NT2/D1 (cell line): ENCODE results near the gene HIPK2.

ENCODE experiments used
- DNase-seq: peaks from one replicate; pipeline ENCODE4 v3.0.0-alpha.2; 2011; ENCODE audit warnings: low read depth, low spot score
- H3K27me3 ChIP-seq: 2 replicates; pipeline ENCODE4 v1.6.0; 2011; ENCODE audit warnings: mild to moderate bottlenecking; ENCODE audit not compliant: insufficient read length, insufficient read depth
- H3K36me3 ChIP-seq: 2 replicates; pipeline ENCODE4 v1.6.1; 2011; ENCODE audit warnings: mild to moderate bottlenecking, low read length, mixed read lengths; ENCODE audit not compliant: insufficient read depth, insufficient read length
- H3K4me1 ChIP-seq: 2 replicates; pipeline ENCODE4 v1.5.1; 2011; ENCODE audit not compliant: insufficient read depth, insufficient read length
- H3K4me3 ChIP-seq: 2 replicates; pipeline ENCODE4 v1.5.1; 2011; ENCODE audit warnings: low read depth; ENCODE audit not compliant: insufficient read length
- H3K9ac ChIP-seq: 2 replicates; pipeline ENCODE4 v1.6.0; 2011; ENCODE audit warnings: low read depth; ENCODE audit not compliant: insufficient read length
- H3K9me3 ChIP-seq: 2 replicates; pipeline ENCODE4 v1.5.1; 2011; ENCODE audit warnings: mild to moderate bottlenecking, low read length; ENCODE audit not compliant: insufficient read depth
- SUZ12 ChIP-seq: IDR thresholded peaks from 2 replicates; pipeline ENCODE4 v1.6.1; 2011; ENCODE audit not compliant: insufficient read length, insufficient read depth; ENCODE audit errors: extremely low read depth
- YY1 ChIP-seq: IDR thresholded peaks from 2 replicates; pipeline ENCODE4 v1.6.1; 2011; ENCODE audit not compliant: insufficient read length, insufficient read depth
- ZNF274 ChIP-seq: IDR thresholded peaks from 2 replicates; pipeline ENCODE4 v1.6.1; 2011; ENCODE audit warnings: mild to moderate bottlenecking, low read depth, low read length

The HIPK2 gene

DNA sequence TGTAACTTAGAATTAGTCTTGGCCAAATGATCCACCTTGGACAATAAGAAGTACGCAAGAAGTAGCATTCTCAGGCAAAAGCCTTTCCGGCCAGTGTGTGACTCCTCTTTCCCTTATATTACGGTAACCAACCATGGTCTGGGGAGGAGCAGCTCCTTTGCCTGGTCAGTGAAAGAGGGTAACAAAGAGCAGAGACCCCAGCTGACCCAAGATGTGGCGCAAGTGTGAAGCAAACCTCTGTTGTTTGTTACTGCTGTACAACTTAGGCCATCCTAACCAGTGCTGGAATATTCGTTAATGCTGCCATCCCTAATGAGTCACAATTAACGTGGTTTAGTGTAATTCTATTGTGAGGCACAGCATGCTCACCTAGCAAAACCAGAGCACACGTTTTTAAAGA is 44.0 kb downstream of the HIPK2 start:
- no peak for DNase-seq
- Histone ChIP-seq H3K9me3 (no peaks in the 10 kb centered on the region), H3K9ac (no peak overlapping the region), H3K36me3 (no peaks in the 10 kb centered on the region), H3K27me3 (no peaks in the 10 kb centered on the region), H3K4me3 (no peak overlapping the region), H3K4me1 (no peaks in the 10 kb centered on the region)
- no peak for TF ChIP-seq ZNF274
- TF ChIP-seq YY1: no peak
- TF ChIP-seq SUZ12: no peak

DNA sequence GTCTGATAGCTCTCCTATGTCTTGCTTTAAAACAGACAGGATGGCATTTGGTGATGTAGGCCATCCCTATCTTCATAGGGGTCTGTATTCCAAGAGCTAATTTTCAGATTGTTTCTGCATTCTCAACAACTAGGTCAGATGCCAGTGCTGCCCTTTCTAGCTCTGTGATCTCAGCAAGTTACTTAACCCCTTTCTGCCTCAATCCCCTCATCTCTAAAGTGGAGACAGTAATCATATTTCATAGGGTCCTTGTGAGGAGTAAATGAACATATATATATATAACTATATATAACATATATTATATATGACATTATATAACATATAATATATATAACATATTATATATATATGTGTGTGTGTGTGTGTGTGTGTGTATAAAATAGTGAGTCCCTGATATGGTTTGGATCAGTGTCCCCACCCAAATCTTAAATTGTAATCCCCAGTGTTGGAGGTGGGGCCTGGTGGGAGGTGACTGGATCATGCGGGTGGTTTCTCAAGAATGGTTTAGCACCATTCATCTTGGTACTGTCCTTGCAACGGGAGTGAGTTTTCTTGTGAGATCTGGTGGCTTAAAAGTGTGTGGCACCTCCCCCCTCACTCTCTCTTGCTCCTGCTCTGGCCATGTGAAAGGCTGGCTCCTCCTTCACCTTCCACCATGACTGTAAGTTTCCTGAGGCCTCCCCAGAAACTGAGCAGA is 45.2 kb downstream of the HIPK2 start:
- Histone ChIP-seq H3K36me3 (no peaks in the 10 kb centered on the region), H3K4me1 (no peaks in the 10 kb centered on the region), H3K4me3 (no peak overlapping the region), H3K9me3 (no peaks in the 10 kb centered on the region), H3K9ac (no peak overlapping the region), H3K27me3 (no peaks in the 10 kb centered on the region)
- DNase-seq: no peak
- TF ChIP-seq SUZ12 (no peak), YY1 (no peak), ZNF274 (no peak)

DNA sequence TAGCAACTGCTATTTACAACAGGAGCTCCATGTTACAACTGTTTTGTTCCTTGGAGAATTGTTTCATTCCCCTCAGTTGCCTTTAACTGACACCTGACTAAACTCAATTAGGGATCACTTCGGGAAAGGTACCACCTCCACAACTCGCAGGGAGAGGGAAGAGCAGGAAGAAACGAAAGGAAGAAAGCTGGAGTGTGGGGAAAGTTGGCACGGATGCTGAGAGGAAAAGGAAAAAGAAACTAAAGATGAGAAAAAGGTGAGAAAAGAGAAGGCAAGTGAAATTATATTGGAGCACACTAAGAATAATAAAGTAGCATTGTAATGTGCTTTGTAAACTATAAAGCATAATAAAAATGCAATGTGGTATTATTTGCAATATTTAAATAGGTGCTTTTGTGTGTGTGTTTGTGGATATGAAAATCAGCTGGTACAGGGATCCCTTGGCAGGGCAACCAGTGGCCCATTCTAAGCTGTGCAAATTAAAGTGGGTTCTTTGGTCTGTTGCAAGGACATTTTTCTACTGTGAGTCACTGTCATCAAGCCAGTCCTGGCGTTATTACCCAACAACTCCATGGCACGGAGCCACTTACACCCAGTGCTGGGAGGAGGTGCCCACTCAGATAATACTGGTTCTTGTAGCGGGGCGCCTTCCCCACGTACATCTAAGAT is 45.9 kb downstream of the HIPK2 start:
- no peak overlapping the region for H3K9ac ChIP-seq
- H3K27me3 ChIP-seq: no peaks in the 10 kb centered on the region
- no peak overlapping the region for H3K4me3 ChIP-seq
- H3K36me3 ChIP-seq: no peaks in the 10 kb centered on the region
- DNase-seq: no peak
- H3K4me1 ChIP-seq: no peaks in the 10 kb centered on the region
- H3K9me3 ChIP-seq: no peaks in the 10 kb centered on the region
- no peak for TF ChIP-seq ZNF274
- TF ChIP-seq YY1: no peak
- TF ChIP-seq SUZ12: no peak

DNA sequence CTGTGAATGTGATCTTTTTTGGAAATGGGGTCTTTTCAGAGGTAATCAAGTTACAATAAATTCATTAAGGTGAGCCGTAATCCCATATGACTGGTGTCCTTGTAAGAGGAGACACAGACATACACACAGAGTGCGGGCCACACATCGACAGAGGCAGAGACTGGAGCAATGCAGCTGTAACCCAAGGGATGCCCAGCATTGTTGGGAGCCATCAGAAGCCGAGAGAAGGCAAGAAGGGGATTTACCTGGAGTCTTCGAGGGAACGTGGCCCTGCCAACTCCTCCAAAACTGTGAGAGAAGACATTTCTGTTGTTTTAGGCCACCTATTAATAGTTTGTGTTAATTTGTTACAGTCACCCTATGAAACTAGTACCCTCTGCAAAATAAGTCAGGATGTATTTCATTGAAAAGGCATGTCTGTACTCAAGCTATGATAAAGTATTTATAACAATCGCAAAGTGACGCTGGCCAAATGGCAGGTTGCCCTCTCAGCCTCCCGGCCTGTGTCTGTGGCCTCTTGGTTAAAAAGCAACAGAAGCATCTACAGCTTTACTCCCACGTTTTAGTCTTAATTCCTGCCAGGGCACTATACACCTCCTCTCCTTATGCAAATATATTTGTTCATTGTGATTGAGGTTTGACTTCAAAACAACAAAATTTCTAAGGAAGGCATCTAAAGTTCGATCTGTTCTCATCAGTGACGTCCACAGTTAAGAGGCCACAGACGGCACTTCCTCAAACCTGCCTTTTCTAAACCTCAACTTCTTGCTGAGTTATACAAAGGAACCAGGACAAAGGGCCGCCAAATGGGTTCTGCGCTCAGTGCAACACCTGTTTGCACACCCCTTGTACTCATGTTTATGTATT is 46.8 kb downstream of the HIPK2 start:
- Histone ChIP-seq H3K27me3 (no peaks in the 10 kb centered on the region), H3K36me3 (no peaks in the 10 kb centered on the region), H3K9me3 (no peaks in the 10 kb centered on the region), H3K4me1 (no peaks in the 10 kb centered on the region), H3K4me3 (no peak overlapping the region), H3K9ac (no peak overlapping the region)
- TF ChIP-seq YY1 (no peak), SUZ12 (no peak), ZNF274 (no peak)
- DNase-seq: no peak

DNA sequence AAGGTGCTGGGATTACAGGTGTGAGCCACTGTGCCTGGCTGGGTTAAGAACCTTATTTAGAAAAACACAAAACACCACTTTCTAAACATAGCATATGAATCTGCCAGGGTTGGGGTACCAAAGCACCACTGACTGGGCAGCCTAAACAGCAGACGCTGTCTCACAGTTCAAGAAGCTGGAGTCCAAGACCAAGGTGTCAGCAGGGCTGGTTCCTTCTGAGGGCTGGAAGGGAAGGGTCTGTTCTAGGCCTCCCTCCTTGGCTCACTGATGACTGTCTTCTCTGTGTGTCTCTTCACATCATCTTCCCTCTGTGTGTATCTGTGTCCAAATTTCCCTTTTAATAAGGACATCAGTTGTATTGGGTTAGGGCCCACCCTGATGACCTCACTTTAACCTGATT is 49.6 kb downstream of the HIPK2 start:
- Histone ChIP-seq H3K9me3 (no peaks in the 10 kb centered on the region), H3K9ac (no peak overlapping the region), H3K27me3 (no peaks in the 10 kb centered on the region), H3K4me3 (no peak overlapping the region), H3K4me1 (no peaks in the 10 kb centered on the region), H3K36me3 (no peaks in the 10 kb centered on the region)
- TF ChIP-seq SUZ12: no peak
- TF ChIP-seq YY1: no peak
- no peak for TF ChIP-seq ZNF274
- no peak for DNase-seq

DNA sequence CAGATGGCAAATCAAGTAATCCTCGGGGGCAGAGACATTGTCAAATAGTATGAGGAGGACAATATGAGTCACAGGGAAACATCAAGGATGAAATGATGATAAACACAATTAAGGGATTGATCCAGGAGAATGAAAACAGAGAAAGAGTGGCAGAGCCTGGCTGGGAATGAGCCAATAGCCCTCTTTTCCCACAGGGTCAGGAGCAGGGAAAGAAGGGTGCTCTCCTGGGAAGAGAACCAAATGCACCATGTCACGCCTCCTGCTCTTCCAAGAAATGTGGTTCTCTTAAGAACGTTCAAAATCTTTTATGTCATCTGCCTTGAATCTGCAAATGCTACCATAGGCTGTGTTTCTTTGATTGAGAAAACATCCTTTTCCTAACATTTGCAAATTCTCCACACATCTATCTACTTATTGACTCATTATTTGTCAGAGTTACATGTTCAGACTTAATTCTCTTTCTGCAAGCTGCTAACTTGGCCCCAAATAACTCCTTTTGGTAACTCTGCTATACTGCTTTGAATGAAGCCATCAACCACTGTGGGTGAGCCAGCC is 50.6 kb downstream of the HIPK2 start:
- Histone ChIP-seq H3K36me3 (no peaks in the 10 kb centered on the region), H3K9ac (no peak overlapping the region), H3K27me3 (no peaks in the 10 kb centered on the region), H3K4me3 (no peak overlapping the region), H3K9me3 (no peaks in the 10 kb centered on the region), H3K4me1 (no peaks in the 10 kb centered on the region)
- TF ChIP-seq ZNF274 (no peak), YY1 (no peak), SUZ12 (no peak)
- no peak for DNase-seq
